H9 (cell line): ENCODE measurements around the gene CAPZA2. TPM values are rescaled to one million over a fixed set of nuclear protein-coding genes. Genes with fewer than 3 reads are reported as not detected.

ENCODE experiments used
- DNase-seq: peaks from one replicate; pipeline ENCODE4 v3.0.0-alpha.2; 2017
- H2AFZ ChIP-seq: one replicate; pipeline ENCODE4 v1.6.1; 2013; ENCODE audit warnings: mild to moderate bottlenecking, low read length, control low read depth, moderate library complexity
- H2AK5ac ChIP-seq: 2 replicates; pipeline ENCODE4 v1.6.1; 2013; ENCODE audit warnings: low read length, control low read depth, mixed read lengths; ENCODE audit not compliant: insufficient read length
- H2BK120ac ChIP-seq: one replicate; pipeline ENCODE4 v1.6.1; 2013; ENCODE audit warnings: low read depth, mild to moderate bottlenecking, low read length, control low read depth, inconsistent platforms; ENCODE audit not compliant: poor library complexity, severe bottlenecking
- H2BK12ac ChIP-seq: 2 replicates; pipeline ENCODE4 v1.6.1; 2013; ENCODE audit warnings: low read length, control low read depth, mixed read lengths, low read depth; ENCODE audit not compliant: insufficient read length
- H2BK15ac ChIP-seq: 2 replicates; pipeline ENCODE4 v1.6.1; 2013; ENCODE audit warnings: low read depth, low read length, control low read depth
- H2BK20ac ChIP-seq: one replicate; pipeline ENCODE4 v1.6.1; 2013; ENCODE audit warnings: low read depth, mild to moderate bottlenecking, low read length, control low read depth, inconsistent platforms; ENCODE audit not compliant: poor library complexity, severe bottlenecking
- H2BK5ac ChIP-seq: 2 replicates; pipeline ENCODE4 v1.6.1; 2013; ENCODE audit warnings: low read length, control low read depth, mixed read lengths; ENCODE audit not compliant: insufficient read length
- H3K14ac ChIP-seq: 2 replicates; pipeline ENCODE4 v1.6.1; 2013; ENCODE audit warnings: low read length, control low read depth; ENCODE audit not compliant: insufficient read depth
- H3K18ac ChIP-seq: 2 replicates; pipeline ENCODE4 v1.6.1; 2013; ENCODE audit warnings: low read depth, mild to moderate bottlenecking, mixed read lengths, low read length, control low read depth; ENCODE audit not compliant: insufficient read length
- H3K23ac ChIP-seq: 2 replicates; pipeline ENCODE4 v1.6.1; 2013; ENCODE audit warnings: low read length, control low read depth, mixed read lengths, low read depth; ENCODE audit not compliant: insufficient read length
- H3K23me2 ChIP-seq: 2 replicates; pipeline ENCODE4 v1.6.1; 2013; ENCODE audit warnings: low read depth, mild to moderate bottlenecking, mixed read lengths, low read length, control low read depth; ENCODE audit not compliant: insufficient read length, poor library complexity, severe bottlenecking
- H3K27ac ChIP-seq: 2 replicates; pipeline ENCODE4 v1.5.1; 2013; ENCODE audit warnings: low read length, control low read depth, mixed read lengths, low read depth; ENCODE audit not compliant: insufficient read length
- H3K27me3 ChIP-seq: 2 replicates; pipeline ENCODE4 v1.6.1; 2013; ENCODE audit warnings: low read length, control low read depth, inconsistent platforms; ENCODE audit not compliant: insufficient read depth
- H3K4ac ChIP-seq: 2 replicates; pipeline ENCODE4 v1.6.1; 2013; ENCODE audit warnings: low read depth, mild to moderate bottlenecking, control low read depth, inconsistent platforms, low read length, moderate library complexity
- H3K4me1 ChIP-seq: 2 replicates; pipeline ENCODE4 v1.6.1; 2013; ENCODE audit warnings: low read length, control low read depth, inconsistent platforms; ENCODE audit not compliant: insufficient read depth
- H3K4me2 ChIP-seq: 2 replicates; pipeline ENCODE4 v1.6.1; 2013; ENCODE audit warnings: low read length, control low read depth, mixed read lengths; ENCODE audit not compliant: insufficient read length, insufficient read depth
- H3K56ac ChIP-seq: 2 replicates; pipeline ENCODE4 v1.6.1; 2013; ENCODE audit warnings: low read depth, mild to moderate bottlenecking, mixed read lengths, low read length, control low read depth; ENCODE audit not compliant: insufficient read length
- H3K79me1 ChIP-seq: 2 replicates; pipeline ENCODE4 v1.6.1; 2013; ENCODE audit warnings: low read depth, mild to moderate bottlenecking, moderate library complexity, low read length, control low read depth, inconsistent platforms; ENCODE audit not compliant: insufficient read depth, poor library complexity, severe bottlenecking
- H3K79me2 ChIP-seq: 2 replicates; pipeline ENCODE4 v1.6.1; 2013; ENCODE audit warnings: low read length, control low read depth, inconsistent platforms; ENCODE audit not compliant: insufficient read depth
- H3K9ac ChIP-seq: 2 replicates; pipeline ENCODE4 v1.6.1; 2013; ENCODE audit warnings: low read length, control low read depth, mixed read lengths; ENCODE audit not compliant: insufficient read length; ENCODE audit errors: extremely low read depth
- H3K9me3 ChIP-seq: one replicate; pipeline ENCODE4 v1.6.1; 2013; ENCODE audit warnings: low read depth, low read length, inconsistent platforms; ENCODE audit not compliant: control insufficient read depth
- H3T11ph ChIP-seq: one replicate; pipeline ENCODE4 v1.6.1; 2013; ENCODE audit warnings: mild to moderate bottlenecking, low read length, control low read depth, inconsistent platforms
- H4K20me1 ChIP-seq: one replicate; pipeline ENCODE4 v1.6.1; 2013; ENCODE audit not compliant: control insufficient read depth, insufficient read length, insufficient read depth
- H4K5ac ChIP-seq: 2 replicates; pipeline ENCODE4 v1.6.1; 2013; ENCODE audit warnings: low read depth, mild to moderate bottlenecking, mixed read lengths, low read length, control low read depth; ENCODE audit not compliant: insufficient read length
- H4K8ac ChIP-seq: replicated peaks from 2 replicates; pipeline ENCODE4 v1.6.1; 2013; ENCODE audit warnings: low read length, control low read depth, mixed read lengths, low read depth; ENCODE audit not compliant: insufficient read length
- H4K91ac ChIP-seq: 2 replicates; pipeline ENCODE4 v1.6.1; 2013; ENCODE audit warnings: low read depth, mild to moderate bottlenecking, moderate library complexity, mixed read lengths, low read length, control low read depth; ENCODE audit not compliant: insufficient read length
- H3K27ac Mint-ChIP-seq, 3 experiments: 2 replicates in 2 of 3; 3 replicates in 1 of 3; pipeline ENCODE4 v1.8.0; 2020 to 2021; ENCODE audit warnings: mixed read lengths in 3 of 3, mild to moderate bottlenecking in 1 of 3, moderate library complexity in 1 of 3
- H3K27me3 Mint-ChIP-seq: 2 replicates; pipeline ENCODE4 v1.8.0; 2021; ENCODE audit warnings: low read depth, mild to moderate bottlenecking, moderate library complexity, mixed read lengths
- H3K36me3 Mint-ChIP-seq, 3 experiments: 2 replicates in 2 of 3; 3 replicates in 1 of 3; pipeline ENCODE4 v1.8.0; 2020 to 2021; ENCODE audit warnings: low read depth in 3 of 3, mixed read lengths in 3 of 3; ENCODE audit not compliant: insufficient read depth in 1 of 3
- H3K4me1 Mint-ChIP-seq, 2 experiments: 2 replicates each; pipeline ENCODE4 v1.8.0; 2020; ENCODE audit warnings: mixed read lengths in 2 of 2
- H3K4me3 Mint-ChIP-seq, 2 experiments: 2 replicates in 1 of 2; 3 replicates in 1 of 2; pipeline ENCODE4 v1.8.0; 2020 to 2021; ENCODE audit warnings: mild to moderate bottlenecking in 2 of 2, mixed read lengths in 2 of 2, moderate library complexity in 1 of 2
- H3K9me3 Mint-ChIP-seq, 2 experiments: 2 replicates in 1 of 2; 3 replicates in 1 of 2; pipeline ENCODE4 v1.8.0; 2020; ENCODE audit warnings: mild to moderate bottlenecking in 2 of 2, mixed read lengths in 2 of 2, moderate library complexity in 1 of 2
- CTCF ChIP-seq: fragments of 200-600 bp; sonication (generic); conservative IDR thresholded peaks from 3 replicates; pipeline ENCODE4 v1.8.0; 2021; ENCODE audit warnings: antibody characterized with exemption, mild to moderate bottlenecking
- WGBS: extraction: QIAGEN DNeasy Blood & Tissue Kit; methylation state at CpG from one replicate; pipeline ENCODE4 v1.1.7; 2013; ENCODE audit warnings: missing lambda C conversion rate, low lambda C conversion rate, mixed read lengths; ENCODE audit not compliant: insufficient read length; ENCODE audit errors: extremely low coverage; 5-methylcytosine and 5-hydroxymethylcytosine counted together
- total RNA-seq: library from RNA; stranded (reverse); gene quantifications from 2 replicates; pipeline ENCODE4 v1.2.1, GENCODE V29; 2021

Gene CAPZA2
- total RNA-seq, 1 experiment from 2014 or later: 131 TPM

GRCh38 chr7:116967254-116967922 is 105.0 kb downstream of the CAPZA2 start:
- Histone ChIP-seq H3K4ac (no peak overlapping the region), H3K18ac (no peak overlapping the region), H3K79me1 (no peaks in the 10 kb centered on the region), H3K27me3 (no peaks in the 10 kb centered on the region), H3K56ac (no peak overlapping the region), H3K9me3 (no peaks in the 10 kb centered on the region), H3K9ac (no peak overlapping the region), H3K27ac (no peak overlapping the region), H2AK5ac (no peak overlapping the region), H3T11ph (no peak overlapping the region), H2BK5ac (no peak overlapping the region), H2BK15ac (no peak overlapping the region), H3K23ac (no peak overlapping the region), H3K23me2 (no peaks in the 10 kb centered on the region), H3K79me2 (no peaks in the 10 kb centered on the region), H3K14ac (no peak overlapping the region), H4K8ac (no peak overlapping the region), H4K20me1 (no peaks in the 10 kb centered on the region), H4K91ac (no peak overlapping the region), H4K5ac (no peak overlapping the region), H2BK120ac (no peak overlapping the region), H2BK12ac (no peak overlapping the region), H2BK20ac (no peak overlapping the region), H2AFZ (no peak overlapping the region), H3K4me2 (no peak overlapping the region), H3K4me1 (peaks cover 7% of the 10 kb centered on the region; the same call in 1 of the 2 replicates)
- Mint-ChIP-seq H3K27ac (no peak overlapping the region), H3K27me3 (no peaks in the 10 kb centered on the region), H3K36me3 (no peaks in the 10 kb centered on the region), H3K4me3 (no peak overlapping the region), H3K4me1 (peaks cover 35 to 39% of the 10 kb centered on the region in 2 experiments), H3K9me3 (no peaks in the 10 kb centered on the region)
- WGBS: no CpG with 5 or more reads among the region's 5 CpGs
- DNase-seq: no peak
- TF ChIP-seq CTCF: no peak
